Tibial nerve (tissue), 4 donors: ENCODE data around the gene KDM5A.
"Not testable (repeated sequence)": the region's sequence is repeated elsewhere in the genome, so short reads cannot be mapped to it uniquely, and the experiment has no call there.

Source experiments
- EP300 ChIP-seq, 2 donors: sonication (generic); formaldehyde crosslinking; IDR thresholded peaks; one replicate each; pipeline ENCODE4 v1.6.1; 2017; ENCODE audit warnings: antibody characterized with exemption in 2 of 2, mild to moderate bottlenecking in 1 of 2
- POLR2A ChIP-seq, 2 donors: fragments of 450-650 bp; IDR thresholded peaks; one replicate each; pipeline ENCODE4 v1.6.1; 2017; ENCODE audit warnings: antibody characterized with exemption in 2 of 2, mild to moderate bottlenecking in 2 of 2, moderate library complexity in 2 of 2
- TF ChIP-seq, protein P1 (sequence below), 5 experiments: fragments of 200-600 bp in 3 of 5; fragments of 450-650 bp in 2 of 5; sonication (generic) in 3 of 5; IDR thresholded peaks; one replicate each; pipeline ENCODE4 v1.5.1; 2016 to 2019; ENCODE audit warnings: antibody characterized with exemption in 5 of 5, mild to moderate bottlenecking in 3 of 5, moderate library complexity in 2 of 5

DNA sequence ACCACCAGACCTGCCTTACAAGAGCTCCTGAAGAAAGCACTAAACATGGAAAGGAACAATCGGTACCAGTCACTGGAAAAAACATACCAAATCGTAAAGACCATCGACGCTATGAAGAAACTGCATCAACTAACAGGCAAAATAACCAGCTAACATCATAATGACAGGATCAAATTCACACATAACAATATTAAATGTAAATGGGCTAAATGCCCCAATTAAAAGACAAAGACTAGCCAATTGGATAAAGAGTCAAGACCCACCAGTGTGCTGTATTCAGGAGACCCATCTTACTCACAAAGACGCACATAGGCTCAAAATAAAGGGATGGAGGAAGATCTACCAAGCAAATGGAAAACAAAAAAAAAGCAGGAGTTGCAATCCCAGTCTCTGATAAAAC is 89.6 kb downstream of the KDM5A start:
- TF ChIP-seq POLR2A, EP300 (IDR thresholded peaks at IDR 0.05): not testable (repeated sequence)
- TF ChIP-seq, protein P1, sequence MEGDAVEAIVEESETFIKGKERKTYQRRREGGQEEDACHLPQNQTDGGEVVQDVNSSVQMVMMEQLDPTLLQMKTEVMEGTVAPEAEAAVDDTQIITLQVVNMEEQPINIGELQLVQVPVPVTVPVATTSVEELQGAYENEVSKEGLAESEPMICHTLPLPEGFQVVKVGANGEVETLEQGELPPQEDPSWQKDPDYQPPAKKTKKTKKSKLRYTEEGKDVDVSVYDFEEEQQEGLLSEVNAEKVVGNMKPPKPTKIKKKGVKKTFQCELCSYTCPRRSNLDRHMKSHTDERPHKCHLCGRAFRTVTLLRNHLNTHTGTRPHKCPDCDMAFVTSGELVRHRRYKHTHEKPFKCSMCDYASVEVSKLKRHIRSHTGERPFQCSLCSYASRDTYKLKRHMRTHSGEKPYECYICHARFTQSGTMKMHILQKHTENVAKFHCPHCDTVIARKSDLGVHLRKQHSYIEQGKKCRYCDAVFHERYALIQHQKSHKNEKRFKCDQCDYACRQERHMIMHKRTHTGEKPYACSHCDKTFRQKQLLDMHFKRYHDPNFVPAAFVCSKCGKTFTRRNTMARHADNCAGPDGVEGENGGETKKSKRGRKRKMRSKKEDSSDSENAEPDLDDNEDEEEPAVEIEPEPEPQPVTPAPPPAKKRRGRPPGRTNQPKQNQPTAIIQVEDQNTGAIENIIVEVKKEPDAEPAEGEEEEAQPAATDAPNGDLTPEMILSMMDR (IDR thresholded peaks at IDR 0.05) = not testable (repeated sequence)
